GM08714 (cell line): ENCODE results near the gene NHERF1.

ENCODE experiments used
- H3K4me3 ChIP-seq: fragments of 200-500 bp; sonication (Bioruptor generic); 2 replicates; pipeline ENCODE4 v1.5.1; 2014; ENCODE audit warnings: mild to moderate bottlenecking, low read length, inconsistent platforms
- ZNF274 ChIP-seq: IDR thresholded peaks from 2 replicates; pipeline ENCODE4 v1.6.1; 2012; ENCODE audit warnings: mild to moderate bottlenecking, low read depth, low read length

The NHERF1 gene

DNA sequence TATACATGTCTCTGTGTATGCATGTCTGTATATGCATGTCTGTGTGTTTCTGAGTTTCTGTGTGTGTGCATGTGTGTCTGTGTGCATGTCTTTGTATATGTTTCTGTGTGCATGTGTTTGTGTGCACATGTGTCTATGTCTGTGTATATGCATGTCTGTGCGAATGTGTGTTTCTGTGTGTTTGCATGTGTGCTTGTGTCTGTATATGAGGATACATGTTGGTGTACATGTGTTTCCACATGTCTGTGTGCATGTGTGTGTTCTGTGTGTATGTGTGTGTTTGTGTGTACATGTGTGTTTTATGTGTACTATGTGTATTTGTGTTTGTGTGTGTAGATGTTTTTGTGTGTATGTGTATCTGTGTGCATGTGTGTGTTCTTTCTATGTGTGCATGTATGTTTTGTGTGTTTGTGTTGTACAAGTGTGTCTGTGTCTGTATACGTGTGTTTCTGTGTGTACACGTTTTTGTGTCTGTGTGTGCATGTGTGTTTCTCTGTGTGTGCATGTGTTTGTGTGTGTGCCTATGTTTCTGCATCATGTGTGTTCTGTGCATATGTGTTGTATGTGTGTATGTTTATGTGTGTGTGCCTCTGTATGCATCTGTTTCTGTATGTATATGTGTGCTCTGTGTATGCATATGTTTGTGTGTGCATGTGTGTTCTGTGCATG, 20.3 kb upstream of the NHERF1 start:
- H3K4me3 ChIP-seq = no peak overlapping the region
- no peak for TF ChIP-seq ZNF274

DNA sequence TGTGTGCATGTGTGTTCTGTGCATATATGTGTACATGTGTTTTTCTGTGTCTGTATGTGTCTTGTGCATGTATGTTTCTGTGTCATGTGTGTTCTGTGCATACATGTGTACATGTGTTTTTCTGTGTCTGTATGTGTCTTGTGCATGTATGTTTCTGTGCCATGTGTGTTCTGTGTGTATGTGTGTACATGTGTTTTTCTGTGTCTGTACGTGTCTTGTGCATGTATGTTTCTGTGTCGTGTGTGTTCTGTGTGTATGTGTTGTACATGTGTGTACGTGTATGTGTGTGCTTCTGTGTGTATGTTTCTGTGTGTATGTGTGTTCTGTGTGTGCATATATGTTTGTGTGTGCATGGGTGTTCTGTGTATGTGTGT, 19.7 kb upstream of the NHERF1 start:
- no peak overlapping the region for H3K4me3 ChIP-seq
- no peak for TF ChIP-seq ZNF274

DNA sequence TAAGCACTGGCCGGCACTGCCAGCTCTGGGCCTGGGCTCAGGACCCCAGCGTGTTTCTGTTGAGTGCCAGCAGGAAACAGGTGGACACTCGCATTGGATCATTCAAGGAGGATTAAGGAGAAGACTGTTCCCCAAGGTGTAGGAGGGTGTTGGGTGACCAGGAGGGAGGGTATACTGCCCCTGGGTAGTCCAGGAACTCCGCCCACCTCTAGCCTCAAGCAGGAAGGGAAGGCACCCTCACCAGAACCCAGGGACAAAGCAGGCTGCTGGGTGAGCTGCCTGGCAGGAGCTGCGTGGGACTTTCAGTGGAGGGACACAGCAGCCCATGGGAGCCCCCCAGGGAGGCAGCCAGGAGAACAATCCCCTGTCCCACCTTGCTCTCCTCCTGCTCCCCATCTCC, 19.1 kb upstream of the NHERF1 start:
- TF ChIP-seq ZNF274 = no peak

DNA sequence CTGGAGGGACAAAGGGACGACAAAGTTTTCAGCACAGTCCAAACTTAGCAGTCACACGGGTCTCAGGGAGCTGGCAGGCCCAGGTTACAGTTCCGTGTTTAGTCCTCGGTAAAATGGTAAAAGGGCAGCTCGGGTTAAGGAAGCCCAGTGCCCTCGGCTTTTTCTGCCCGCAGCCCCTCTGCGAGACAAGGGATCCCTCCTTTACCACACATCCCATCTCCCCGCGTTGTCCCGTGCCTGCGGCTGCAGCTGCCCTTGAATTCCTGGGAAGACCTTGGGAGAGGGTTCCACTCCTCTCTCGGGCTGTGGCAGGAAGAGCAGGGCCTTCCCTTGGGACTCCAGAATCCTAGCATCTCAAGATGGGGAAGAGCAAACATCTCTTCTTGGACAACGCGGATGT, 18.6 kb upstream of the NHERF1 start:
- no peak for TF ChIP-seq ZNF274

More for the DNA sequence above, 19.1 kb upstream of the NHERF1 start:
- H3K4me3 ChIP-seq = no peak overlapping the region

DNA sequence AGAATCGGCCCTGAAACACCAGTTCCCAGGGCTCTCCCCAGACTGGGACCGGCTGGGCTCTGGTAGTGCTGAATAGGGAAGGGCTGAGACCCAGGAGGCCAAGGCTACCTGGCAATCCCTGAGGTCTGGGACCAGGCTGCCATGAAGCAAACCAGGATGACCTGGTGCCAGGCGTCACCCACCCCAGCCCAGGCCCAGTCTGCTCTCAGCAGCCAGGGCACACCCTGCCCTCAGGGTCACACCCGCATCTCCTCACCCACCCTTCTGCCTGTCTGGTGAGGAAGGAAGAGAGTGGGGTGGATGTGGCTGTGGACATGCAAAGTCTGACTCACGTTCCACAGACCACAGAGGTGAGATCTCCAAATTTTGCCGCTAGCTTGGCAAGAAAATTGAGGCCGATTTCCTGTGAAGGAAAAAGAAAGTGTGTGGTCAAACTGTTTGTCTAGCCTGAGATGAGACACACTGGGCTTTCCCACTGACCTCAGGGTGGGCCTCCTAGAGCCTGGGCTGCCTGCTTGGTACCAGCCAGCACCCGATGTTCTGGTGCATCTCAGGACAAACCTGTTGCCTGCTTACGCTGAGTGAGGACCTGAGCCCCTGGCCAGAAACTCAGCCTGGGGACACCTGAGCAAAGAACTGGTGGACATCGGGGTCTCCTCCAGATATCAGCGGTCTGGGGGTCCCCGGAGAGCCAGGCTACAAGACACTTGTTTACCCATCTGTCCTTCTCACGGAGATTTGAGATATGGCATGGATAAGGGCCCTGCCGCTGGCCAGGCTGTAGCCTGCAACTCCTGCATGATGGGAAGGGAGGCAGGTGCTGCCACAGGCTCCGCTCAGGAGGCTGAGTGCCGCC, 17.7 kb upstream of the NHERF1 start:
- TF ChIP-seq ZNF274 = no peak
- no peak overlapping the region for H3K4me3 ChIP-seq

More for the DNA sequence above, 18.6 kb upstream of the NHERF1 start:
- H3K4me3 ChIP-seq = no peak overlapping the region

DNA sequence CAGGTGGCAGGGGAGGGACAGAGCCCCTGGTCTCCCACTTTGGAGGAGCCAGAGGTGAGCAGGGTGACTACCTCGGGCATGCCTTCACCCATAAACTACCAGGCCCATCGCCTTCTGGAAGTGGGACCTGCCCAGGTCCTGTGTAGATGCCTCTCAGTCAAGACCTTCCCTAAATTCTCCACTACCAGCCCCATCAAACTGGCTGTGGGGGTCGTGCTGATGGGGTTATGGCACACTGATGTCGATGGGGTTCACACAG, 17.2 kb upstream of the NHERF1 start:
- no peak for TF ChIP-seq ZNF274
- H3K4me3 ChIP-seq = no peak overlapping the region

DNA sequence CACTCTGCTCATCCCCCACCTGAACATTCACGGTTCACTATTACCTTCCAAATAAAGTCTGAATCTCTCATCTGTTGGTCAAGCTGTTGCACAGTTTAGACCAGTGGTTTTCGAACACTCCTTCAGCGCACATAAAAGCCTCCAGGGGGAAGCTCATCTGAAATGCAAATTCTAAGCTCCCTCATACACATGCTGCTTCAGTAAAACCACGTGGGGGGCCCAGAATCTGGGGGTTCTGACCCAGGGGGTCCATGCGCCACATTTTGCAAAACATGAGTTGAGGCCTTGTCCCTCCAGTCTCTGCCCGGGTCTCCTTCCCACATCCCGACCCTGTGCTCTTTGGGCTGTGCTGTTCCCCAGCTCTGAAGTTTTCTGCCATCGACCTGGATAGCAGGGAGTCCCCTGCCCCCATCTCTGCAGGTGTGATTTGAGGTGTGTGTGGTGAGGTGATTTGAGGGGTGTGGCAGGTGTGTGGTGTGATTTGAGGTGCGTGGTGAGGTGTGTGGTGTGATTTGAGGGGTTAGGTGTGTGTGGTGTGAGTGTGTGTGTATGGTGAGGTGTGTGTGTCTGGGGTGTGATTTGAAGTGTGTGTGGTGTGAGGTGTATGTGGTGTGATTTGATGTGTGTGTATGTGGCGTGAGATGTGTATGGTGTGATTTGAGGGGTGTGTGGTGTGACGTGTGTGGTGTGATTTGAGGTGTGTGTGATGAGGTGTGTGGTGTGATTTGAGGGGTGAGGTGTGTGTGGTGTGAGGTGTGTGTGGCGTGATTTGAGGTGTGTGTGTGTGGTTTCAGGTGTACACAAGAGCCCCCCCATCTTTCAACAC, 16.2 kb upstream of the NHERF1 start:
- TF ChIP-seq ZNF274 = no peak
- no peak overlapping the region for H3K4me3 ChIP-seq

DNA sequence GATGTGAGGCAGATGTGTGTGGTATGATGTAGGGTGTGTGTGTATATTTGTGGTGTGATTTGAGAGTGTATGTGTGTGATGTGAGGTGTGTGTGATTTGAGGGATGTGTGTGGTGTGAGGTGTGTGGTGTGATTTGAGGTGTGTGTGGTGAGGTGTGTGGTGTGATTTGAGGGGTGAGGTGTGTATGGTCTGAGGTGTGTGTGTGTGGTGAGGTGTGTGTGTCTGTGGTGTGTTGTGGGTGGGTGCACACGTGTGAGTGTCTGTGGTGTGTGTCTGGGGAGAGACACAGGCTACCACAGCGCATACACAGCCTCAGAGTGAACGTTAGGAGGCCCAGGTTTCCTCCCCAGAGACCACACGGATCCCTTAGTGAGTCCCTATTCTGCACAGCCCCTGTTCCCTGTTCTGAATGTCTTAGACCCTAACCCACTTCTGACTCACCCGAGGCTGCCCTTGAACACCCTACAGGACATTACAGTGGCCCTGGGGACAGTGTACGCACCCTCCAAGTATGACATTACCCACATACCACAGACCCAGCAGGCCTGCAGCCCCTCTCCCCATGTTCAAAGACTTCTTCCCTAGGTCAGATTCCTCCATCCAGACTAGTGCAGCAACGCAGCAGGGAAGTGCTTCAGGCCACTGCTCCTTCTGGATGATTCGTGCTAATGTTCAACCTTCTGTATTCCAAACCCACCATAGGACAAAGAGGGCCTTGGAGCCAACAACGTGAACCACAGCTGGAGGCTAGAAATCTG, 14.9 kb upstream of the NHERF1 start:
- no peak for TF ChIP-seq ZNF274
- no peak overlapping the region for H3K4me3 ChIP-seq

DNA sequence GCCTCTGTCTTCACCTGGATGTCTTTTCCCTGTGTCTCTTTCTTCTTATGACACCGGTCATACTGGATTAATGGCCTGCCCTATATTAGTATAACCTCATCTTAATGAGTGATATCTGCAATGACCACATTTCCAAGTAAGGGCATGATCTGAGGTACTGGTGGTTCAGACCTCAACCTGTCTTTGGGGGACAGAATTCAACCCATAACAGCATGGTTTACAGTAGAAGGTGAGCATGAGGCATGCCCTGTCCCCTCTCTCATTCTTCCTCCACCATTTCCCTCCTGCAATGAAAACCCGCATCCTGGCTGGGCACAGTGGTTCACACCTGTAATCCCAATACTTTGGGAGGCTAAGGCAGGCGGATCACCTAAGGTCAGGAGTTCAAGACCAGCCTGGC, 14.2 kb upstream of the NHERF1 start:
- no peak overlapping the region for H3K4me3 ChIP-seq
- no peak for TF ChIP-seq ZNF274

DNA sequence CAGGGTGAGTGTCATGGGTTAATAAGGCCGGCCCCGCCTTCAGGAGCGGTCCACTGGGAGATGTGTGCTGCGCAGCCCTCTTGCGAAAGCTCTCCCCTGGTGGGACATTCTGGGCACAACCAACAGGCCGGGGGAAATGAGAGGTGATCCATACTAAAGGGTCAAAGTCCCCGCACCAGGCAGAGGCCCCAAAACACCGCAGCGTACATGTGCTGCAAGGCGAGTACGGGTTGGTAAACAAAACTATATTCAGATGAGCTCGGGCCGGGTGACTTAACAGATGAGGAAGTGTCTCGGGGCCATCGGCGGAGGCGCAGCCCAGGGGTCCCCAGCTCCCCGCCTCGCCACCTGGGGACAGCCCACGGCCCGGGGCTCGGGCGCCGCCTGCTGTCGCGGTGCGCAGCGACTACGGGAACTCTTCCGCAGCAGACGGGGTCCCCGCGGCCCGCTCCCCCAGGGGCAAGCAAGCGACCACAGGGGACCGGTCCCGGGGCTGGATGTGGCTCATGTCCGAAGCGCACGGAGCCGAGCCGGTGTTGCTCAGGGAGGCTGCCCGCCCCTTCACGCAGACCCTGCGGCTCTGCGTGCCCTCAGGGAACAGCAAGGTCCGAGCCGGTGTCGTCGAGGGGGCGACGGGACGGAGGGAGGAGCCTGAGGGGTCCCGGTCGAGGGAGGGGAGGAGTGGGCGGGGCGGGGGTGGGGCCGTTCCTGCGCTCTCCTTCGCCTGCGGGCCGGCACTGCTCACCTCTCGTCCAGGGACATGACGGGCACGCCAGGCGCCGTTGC, 11.7 kb upstream of the NHERF1 start, which contains the start of gene RAB37:
Gene RAB37, plus strand, starts transcription at position 744 of the 786 bp plus-strand sequence. Its CDS starts 17 bp downstream, at position 761.
- no peak for TF ChIP-seq ZNF274
- H3K4me3 ChIP-seq = peak within 1 kb of the TSS; percentile 19; the same call in 1 of the 2 replicates

DNA sequence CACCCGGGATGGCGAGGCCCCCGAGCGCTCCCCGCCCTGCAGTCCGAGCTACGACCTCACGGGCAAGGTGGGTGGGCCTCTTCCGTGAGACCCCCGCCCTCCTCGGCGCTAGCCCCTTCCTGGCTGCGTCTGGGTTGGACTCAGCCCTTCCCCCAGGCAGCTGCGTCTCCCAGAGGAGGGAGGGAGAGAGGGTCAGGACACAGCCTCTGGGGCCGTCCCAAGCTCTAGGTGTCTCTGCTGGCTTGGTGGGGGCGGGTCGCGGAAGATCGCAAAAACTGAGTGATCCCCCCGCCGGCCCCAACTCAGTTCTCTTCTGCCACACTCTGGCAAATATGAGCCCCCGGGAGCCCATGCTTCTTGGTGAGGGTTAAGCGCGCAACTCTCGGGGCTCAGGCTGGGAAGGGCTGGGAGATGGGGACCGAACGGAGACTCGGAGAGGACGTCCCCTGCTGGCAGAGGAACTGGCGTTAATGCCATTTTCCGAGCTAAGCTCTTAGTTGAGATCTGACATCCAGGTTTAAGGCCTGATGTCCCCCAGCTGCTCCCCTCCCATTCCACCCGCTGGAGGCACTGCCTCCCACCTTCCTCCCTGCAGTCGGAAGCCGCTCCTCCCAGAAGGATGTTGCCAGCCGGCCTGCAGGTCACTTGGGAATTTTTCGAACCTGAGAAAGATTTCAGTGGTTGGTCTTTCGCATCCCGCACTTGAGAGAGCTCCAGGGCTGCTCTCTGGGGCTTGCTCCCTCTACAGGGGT, 11.0 kb upstream of the NHERF1 start:
- H3K4me3 ChIP-seq = peak overlapping the region; percentile 1; the same call in 1 of the 2 replicates
- TF ChIP-seq ZNF274 = no peak

DNA sequence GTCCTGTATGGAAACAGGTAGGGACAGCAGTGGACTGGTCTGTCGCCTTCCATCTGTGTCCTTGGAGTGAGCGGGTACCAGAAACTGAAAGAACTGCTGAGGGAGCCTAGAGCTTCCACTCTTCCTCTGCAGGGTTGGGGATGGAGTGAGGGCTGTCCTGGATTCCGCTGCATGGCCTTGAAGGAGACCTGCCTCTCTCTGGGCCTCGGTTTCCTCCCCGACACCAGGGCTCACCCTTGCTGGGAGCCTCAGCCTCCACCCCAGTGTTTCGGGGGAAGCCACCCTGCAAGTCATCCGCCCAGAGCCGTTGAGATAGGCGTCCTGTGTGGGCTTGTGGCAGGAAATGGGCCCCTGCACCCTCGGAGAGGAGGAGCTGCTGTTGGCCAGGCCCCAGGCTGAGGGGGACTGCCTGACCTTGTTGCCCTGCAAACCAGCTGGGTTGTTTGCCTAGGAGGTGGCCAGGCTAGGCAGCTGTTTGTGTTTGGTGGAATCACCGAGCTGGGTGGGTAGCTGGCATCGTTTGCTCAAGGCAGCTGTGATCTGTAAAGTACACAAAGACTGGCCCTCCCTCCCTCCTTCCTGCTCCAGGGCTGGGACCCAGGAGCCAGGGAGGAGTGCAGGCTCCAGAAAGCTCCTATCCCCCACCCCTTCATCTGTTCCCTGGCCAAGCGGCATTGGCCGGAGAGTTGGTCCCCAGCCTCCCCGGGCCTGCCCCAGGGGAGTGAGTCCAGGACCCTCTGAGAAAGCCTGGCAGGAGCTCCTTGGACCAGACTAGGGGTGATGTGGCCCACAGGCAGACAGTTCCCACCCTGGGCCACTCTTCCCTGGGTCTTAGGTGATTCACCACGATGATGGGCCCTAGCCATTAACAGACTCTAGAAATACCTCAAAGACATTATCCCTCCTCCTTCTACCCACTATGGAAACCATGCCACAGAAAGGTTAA, 10.1 kb upstream of the NHERF1 start:
- peak overlapping the region; percentile 1; the same call in 1 of the 2 replicates for H3K4me3 ChIP-seq
- no peak for TF ChIP-seq ZNF274
